GM19455 (cell line): ENCODE results near the gene TESK2.
"Not testable (repeated sequence)": the region's sequence is repeated elsewhere in the genome, so short reads cannot be mapped to it uniquely, and the experiment has no call there.

Experiments used
- ATAC-seq: cut with Tn5 transposase; IDR thresholded peaks from one replicate; pipeline ENCODE4 v1.9.1; 2021; ENCODE audit not compliant: unreplicated experiment

The TESK2 gene

GRCh38 chr1:45414746-45415145 lies 76.2 kb downstream of the TESK2 start:
- no peak for ATAC-seq

- ATAC-seq, result no peak
These were observed 78.1 kb downstream of the TESK2 start for GRCh38 chr1:45412899-45413298.

- ATAC-seq, result no peak
These were observed 79.5 kb downstream of the TESK2 start for GRCh38 chr1:45411510-45411899.

GRCh38 chr1:45410850-45411509 lies 80.0 kb downstream of the TESK2 start:
- ATAC-seq, result no peak

- ATAC-seq, result no peak
These were observed 81.7 kb downstream of the TESK2 start for GRCh38 chr1:45409276-45409675.

- no peak for ATAC-seq
These were observed 83.2 kb downstream of the TESK2 start for GRCh38 chr1:45407629-45408287.

- ATAC-seq, result no peak
These were observed 85.3 kb downstream of the TESK2 start for GRCh38 chr1:45405636-45406035.

- no peak for ATAC-seq
These were observed 87.2 kb downstream of the TESK2 start for GRCh38 chr1:45403718-45404117.

- no peak for ATAC-seq
These were observed 87.7 kb downstream of the TESK2 start for GRCh38 chr1:45403298-45403697.

- no peak for ATAC-seq
These were observed 89.4 kb downstream of the TESK2 start for GRCh38 chr1:45401524-45401923.

- ATAC-seq, result no peak
These were observed 90.9 kb downstream of the TESK2 start for GRCh38 chr1:45400049-45400448.

GRCh38 chr1:45397285-45397684 lies 93.7 kb downstream of the TESK2 start:
- no peak for ATAC-seq

- ATAC-seq, result no peak
These were observed 95.4 kb downstream of the TESK2 start for GRCh38 chr1:45395582-45395981.

- ATAC-seq, result no peak
These were observed 95.9 kb downstream of the TESK2 start for GRCh38 chr1:45395051-45395450.

- peak; percentile 61 for ATAC-seq
These were observed 96.6 kb downstream of the TESK2 start for GRCh38 chr1:45394342-45394741.

GRCh38 chr1:45393718-45394302 lies 97.2 kb downstream of the TESK2 start:
- ATAC-seq, result peak; percentile 65

GRCh38 chr1:45386219-45386618 lies 104.7 kb downstream of the TESK2 start:
- ATAC-seq, result no peak

GRCh38 chr1:45385302-45385701 lies 105.7 kb downstream of the TESK2 start:
- ATAC-seq, result no peak

GRCh38 chr1:45384213-45384612 lies 106.8 kb downstream of the TESK2 start:
- ATAC-seq, result not testable (repeated sequence)

GRCh38 chr1:45383191-45383590 lies 107.8 kb downstream of the TESK2 start:
- ATAC-seq, result no peak

- ATAC-seq, result no peak
These were observed 109.7 kb downstream of the TESK2 start for GRCh38 chr1:45381243-45381642.

- no peak for ATAC-seq
These were observed 110.2 kb downstream of the TESK2 start for GRCh38 chr1:45380730-45381129.
